Motor neuron (in vitro differentiated cells): ENCODE data around the gene JAG2. TPM values are rescaled to one million over a fixed set of nuclear protein-coding genes. Genes with fewer than 3 reads are reported as not detected.
A peak's percentile ranks its signal among the peaks of the same experiment; 100 is the strongest.

ENCODE experiments used
- ATAC-seq, 8 experiments: fragments of 200-7000 bp; cut with Tn5 transposase; replicated peaks in 6 of 8; 2 replicates each; pipeline ENCODE4 v1.8.0; 2021; ENCODE audit warnings: mild to moderate bottlenecking in 8 of 8, moderate library complexity in 8 of 8
- H3K27ac ChIP-seq, 2 donors: fragments of 250-450 bp; sonication (Bioruptor Pico); 2 replicates each; pipeline ENCODE4 v1.9.0; 2021; ENCODE audit warnings: antibody characterized with exemption in 2 of 2, mild to moderate bottlenecking in 2 of 2, moderate library complexity in 1 of 2
- H3K4me1 ChIP-seq, 2 donors: fragments of 250-450 bp; sonication (Bioruptor Pico); replicated peaks in 1 of 2; 2 replicates each; pipeline ENCODE4 v1.6.1; 2021; ENCODE audit warnings: antibody characterized with exemption in 2 of 2, mild to moderate bottlenecking in 2 of 2, moderate library complexity in 1 of 2
- H3K4me3 ChIP-seq, 5 donors: fragments of 250-450 bp; sonication (Bioruptor Pico); 2 replicates each; pipeline ENCODE4 v1.9.0; 2021; ENCODE audit warnings: antibody characterized with exemption in 5 of 5, mild to moderate bottlenecking in 5 of 5, moderate library complexity in 4 of 5
- WGBS, 10 experiments: fragments of 450-650 bp; shearing (Covaris generic); methylation state at CpG; one replicate each; pipeline ENCODE4 v1.0.0; 2022; 5-methylcytosine and 5-hydroxymethylcytosine counted together
- in situ Hi-C, 9 experiments: fragments of 400-800 bp; cut with MboI; loops; one replicate each; pipeline ENCODE4 v1.15.0; 2021; ENCODE audit warnings: low sequenced_read_pairs in 9 of 9, low pct_unique_long_range_greater_than_20kb in 2 of 9; ENCODE audit not compliant: unreplicated experiment in 9 of 9
- total RNA-seq, 8 experiments: library from RNA; unstranded; fragments of 300-600 nt; gene quantifications; 2 replicates each; pipeline versions ENCODE4 v1.2.3 to v1.2.4, GENCODE V29; 2022

The JAG2 gene
- total RNA-seq, 8 experiments from 2014 or later = 2.9 to 11.4 (median 5.2) TPM

- in situ Hi-C loops = loop anchor here in 1 of 9 experiments (25.0 kb wide), 1 partner anchor 93 kb away; the partner anchor contains the start of gene NUDT14
- peaks cover 2 to 11% of the 10 kb centered on the region in 2 donors for H3K4me1 ChIP-seq
- H3K27ac ChIP-seq = peak overlapping the region in 1 of 2 donors; percentile 83
- ATAC-seq = no peak
- peak overlapping the region; percentile 34 to 55 (median 43) for H3K4me3 ChIP-seq
- WGBS, 10 experiments = 49 to 89% (median 70%) methylated on average over 2 to 10 of the region's 14 CpGs; no CpG with 5 or more reads in 3 of the 10 experiments
These were observed 74.2 kb downstream of the JAG2 start for GRCh38 chr14:105094193-105094907.

DNA sequence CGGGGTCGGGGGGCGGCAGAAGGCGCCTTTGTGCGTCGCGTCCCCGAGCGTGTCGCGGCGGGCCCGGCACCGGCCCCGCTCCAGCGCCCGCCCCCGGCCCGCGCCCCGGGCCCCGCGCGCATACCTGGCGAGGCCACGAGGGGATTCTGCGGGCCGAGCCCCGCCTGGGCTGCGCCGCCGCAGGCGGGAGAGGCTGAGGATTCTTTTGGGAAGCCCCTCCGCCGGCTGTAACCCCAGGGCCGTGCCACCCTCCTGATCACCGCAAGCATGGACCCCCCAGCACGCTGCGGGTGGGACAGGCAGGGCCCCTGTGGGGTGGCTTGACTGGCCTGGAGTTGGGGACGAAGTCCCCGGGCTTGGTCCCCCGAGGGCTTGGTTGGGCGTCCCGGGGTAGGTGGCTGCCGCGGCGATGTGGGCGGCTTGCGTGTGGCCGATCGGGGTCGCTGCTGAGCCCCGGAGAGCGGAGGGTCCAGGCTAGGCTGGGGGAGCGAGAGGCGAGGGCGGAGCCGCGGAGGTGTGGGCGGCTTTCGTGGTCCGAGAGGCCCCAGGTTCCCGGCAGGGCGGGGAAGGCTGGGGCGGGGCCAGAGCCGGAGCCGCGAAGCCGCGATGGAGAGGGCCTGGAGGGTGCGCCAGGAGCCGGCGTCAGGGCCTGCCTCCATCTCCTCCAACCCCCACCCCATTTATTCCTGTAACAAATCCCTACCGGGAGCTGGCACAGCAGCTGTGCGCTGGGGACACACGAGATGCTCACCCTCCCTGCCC, 75.0 kb downstream of the JAG2 start:
- ATAC-seq = peak; percentile 65 to 83 (median 79)
- Histone ChIP-seq H3K27ac (peak overlapping the region; percentile 4 to 83), H3K4me1 (peaks cover 2 to 15% of the 10 kb centered on the region in 2 donors), H3K4me3 (peak overlapping the region; percentile 34 to 55 (median 43))
- WGBS, 10 experiments = 0% methylated on average over 4 of the region's 76 CpGs; no CpG with 5 or more reads in 9 of the 10 experiments
- in situ Hi-C loops = loop anchor here in 1 of 9 experiments (25.0 kb wide), 1 partner anchor 94 kb away; the partner anchor contains the start of gene NUDT14

DNA sequence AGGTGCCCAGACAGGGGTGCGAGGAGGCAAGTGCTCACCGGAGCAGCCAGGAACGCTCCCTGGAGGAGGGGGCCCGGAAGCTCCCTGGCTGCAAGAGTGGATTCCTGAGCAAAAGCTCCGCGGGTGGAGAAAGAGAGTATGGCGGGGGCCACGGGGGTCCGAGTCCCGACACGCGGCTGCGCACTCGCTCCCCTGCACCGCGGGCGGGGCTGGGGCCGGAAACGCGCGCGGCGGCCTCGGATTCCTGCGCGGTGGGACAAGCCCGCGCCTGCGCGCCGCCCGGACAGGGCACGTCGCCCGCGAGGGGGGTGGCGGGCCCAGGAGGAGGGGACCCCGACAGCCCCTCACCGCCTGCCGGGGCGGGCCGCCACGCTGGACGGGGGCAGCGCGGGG, 75.5 kb downstream of the JAG2 start:
- WGBS, 10 experiments = no CpG with 5 or more reads among the region's 46 CpGs
- peak; percentile 6 to 66 (median 53) for ATAC-seq
- H3K4me1 ChIP-seq = peaks cover 8 to 21% of the 10 kb centered on the region in 2 donors
- H3K4me3 ChIP-seq = peak overlapping the region; percentile 34 to 55 (median 43)
- in situ Hi-C loops = loop anchor here in 1 of 9 experiments (25.0 kb wide), 1 partner anchor 94 kb away; the partner anchor contains the start of gene NUDT14
- H3K27ac ChIP-seq = peak overlapping the region; percentile 4 to 83

DNA sequence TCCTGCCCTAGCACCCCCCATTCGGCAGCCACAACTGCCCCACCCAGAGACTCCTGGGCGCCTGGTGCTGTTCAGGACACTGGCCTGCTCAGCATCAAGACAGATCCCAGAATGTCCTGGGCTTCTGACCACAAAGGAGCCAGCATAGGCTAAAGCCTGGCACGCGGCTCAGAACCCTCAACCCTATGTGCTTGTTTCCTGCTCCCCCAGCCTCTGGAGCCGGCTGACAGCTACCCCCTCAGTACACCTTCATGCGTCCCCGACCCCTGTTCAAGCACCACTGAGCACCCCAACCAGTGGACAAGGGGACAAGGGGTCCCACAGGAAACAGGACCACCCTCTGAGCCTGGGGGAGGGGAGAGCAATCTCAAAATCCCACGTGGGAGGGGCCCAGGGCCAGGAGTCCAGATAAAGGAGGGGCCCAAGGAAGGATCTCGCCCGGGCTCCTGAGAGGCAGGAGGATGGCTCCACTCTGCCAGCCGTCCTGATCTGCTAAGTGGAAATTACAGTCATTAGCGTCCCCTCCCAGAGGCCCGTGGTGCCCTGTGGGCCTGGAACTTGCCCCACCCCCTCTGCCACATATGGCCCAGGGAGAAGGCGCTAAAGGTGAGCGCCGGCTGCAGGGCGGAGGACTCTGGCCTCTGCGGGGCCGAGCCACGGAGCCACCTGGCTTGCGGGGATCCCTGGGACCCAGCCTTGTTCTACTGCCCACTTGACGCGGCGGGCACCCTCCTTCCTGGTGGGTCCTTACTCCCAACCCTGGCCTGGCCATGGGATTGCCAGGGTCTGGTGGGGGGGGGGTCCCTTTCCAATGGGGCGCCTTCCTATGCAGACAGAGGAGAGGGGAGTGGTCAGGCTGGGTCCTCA, 76.2 kb downstream of the JAG2 start:
- in situ Hi-C loops = loop anchor here in 1 of 9 experiments (25.0 kb wide), 1 partner anchor 95 kb away; the partner anchor contains the start of gene NUDT14
- Histone ChIP-seq H3K4me3 (peak overlapping the region; percentile 34 to 55 (median 43)), H3K4me1 (peaks cover 10 to 27% of the 10 kb centered on the region in 2 donors), H3K27ac (peak overlapping the region in 1 of 2 donors; percentile 17)
- ATAC-seq = peak in 4 of 8 experiments; percentile 0 to 1 (median 0)
- WGBS, 10 experiments = 20 to 51% (median 40%) methylated on average over 1 to 2 of the region's 25 CpGs; no CpG with 5 or more reads in 7 of the 10 experiments

DNA sequence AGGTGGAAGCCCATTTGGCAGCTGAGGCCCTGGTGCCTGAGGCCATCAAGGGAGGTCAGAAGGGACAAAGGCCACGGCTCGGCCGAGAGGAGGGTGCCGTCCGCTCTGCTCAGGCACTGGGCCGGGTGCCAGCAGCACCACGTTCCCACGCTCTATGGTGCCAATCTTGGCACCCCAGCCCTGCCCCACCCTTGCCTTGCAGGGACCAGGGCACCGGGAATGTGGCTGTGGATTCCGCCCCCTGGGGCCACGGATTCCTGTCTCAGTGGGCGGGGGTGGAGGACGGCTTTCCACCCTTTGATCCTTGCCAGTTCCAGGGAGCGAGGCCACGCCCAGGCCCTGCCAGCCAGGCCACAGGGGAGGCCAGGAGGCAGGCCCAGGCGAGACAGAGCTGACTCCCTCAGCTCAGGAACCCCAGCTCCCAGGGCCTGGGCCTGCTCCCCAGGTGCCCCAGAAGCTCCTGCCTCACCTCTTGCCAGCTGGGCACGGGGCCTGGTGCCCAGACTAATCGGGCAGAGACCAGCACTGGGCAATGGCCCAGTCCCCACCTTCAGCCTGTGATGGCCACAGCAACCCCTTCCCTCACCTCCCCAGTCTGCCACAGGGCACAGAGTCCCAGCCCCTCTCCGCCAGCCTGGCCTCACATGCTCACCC, 76.9 kb downstream of the JAG2 start:
- no peak for ATAC-seq
- in situ Hi-C loops = loop anchor here in 1 of 9 experiments (25.0 kb wide), 1 partner anchor 96 kb away; the partner anchor contains the start of gene NUDT14
- 20 to 93% methylated on average over 2 to 4 of the region's 19 CpGs; no CpG with 5 or more reads in 8 of the 10 experiments for WGBS, 10 experiments

DNA sequence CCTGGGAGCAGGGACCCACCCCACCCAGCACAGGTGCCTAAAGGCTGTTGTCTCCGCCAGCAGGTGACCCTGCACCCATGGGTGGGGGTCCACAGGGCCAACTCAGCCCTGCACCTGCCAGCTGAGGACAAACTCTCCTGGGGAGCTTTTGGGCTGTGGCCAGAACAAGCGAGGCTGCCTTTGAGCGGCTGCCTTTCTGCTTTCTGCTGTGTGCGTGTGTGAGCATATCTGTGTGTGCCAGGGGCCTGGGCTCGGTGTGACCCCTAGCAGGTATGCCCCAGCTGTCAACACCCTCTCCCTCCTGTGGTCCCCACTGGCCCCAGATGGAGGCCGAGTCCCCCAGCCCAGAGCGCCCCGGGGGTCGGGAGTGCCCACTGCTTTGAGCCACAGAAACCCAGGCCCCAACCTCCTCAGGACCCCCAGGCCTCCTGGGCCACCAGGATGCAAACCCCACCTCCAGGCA, 77.5 kb downstream of the JAG2 start:
- H3K27ac ChIP-seq = no peak overlapping the region
- ATAC-seq = no peak
- WGBS, 10 experiments = no CpG with 5 or more reads among the region's 9 CpGs
- H3K4me1 ChIP-seq = peaks cover 10 to 32% of the 10 kb centered on the region in 2 donors
- in situ Hi-C loops = loop anchor here in 1 of 9 experiments (25.0 kb wide), 1 partner anchor 96 kb away; the partner anchor contains the start of gene NUDT14
- H3K4me3 ChIP-seq = no peak overlapping the region

More for the DNA sequence above, 76.9 kb downstream of the JAG2 start:
- Histone ChIP-seq H3K4me1 (peaks cover 10 to 28% of the 10 kb centered on the region in 2 donors), H3K4me3 (no peak overlapping the region), H3K27ac (no peak overlapping the region)

Other genes starting within 250 kb of the JAG2 start
- gene PLD4, start 243.9 kb downstream of the JAG2 start, total RNA-seq = 1 to 10 TPM in 1 of 8 experiments, under 1 TPM in 7; 0.09 to 1.1 (median 0.41) TPM
- gene AHNAK2, start 190.4 kb downstream of the JAG2 start, total RNA-seq = 10 to 100 TPM in 2 of 8 experiments, 1 to 10 TPM in 6; 1.1 to 34.2 (median 1.5) TPM
- 10 to 100 TPM; 10.0 to 22.2 (median 11.9) TPM for gene CLBA1, start 183.0 kb downstream of the JAG2 start, total RNA-seq
- 10 to 100 TPM in 3 of 8 experiments, 1 to 10 TPM in 5; 4.9 to 27.0 (median 5.6) TPM for gene CDCA4, start 147.7 kb downstream of the JAG2 start, total RNA-seq
- gene GPR132, start 103.3 kb downstream of the JAG2 start, total RNA-seq = under 1 TPM in 4 of 8 experiments, not detected in 4; 0.46 to 0.66 (median 0.48) TPM
- gene NUDT14, start 12.5 kb upstream of the JAG2 start, total RNA-seq = 10 to 100 TPM; 11.0 to 26.1 (median 20.8) TPM
- gene BTBD6, start 79.8 kb upstream of the JAG2 start, total RNA-seq = 10 to 100 TPM; 18.8 to 29.3 (median 26.3) TPM
- gene BRF1, start 132.2 kb upstream of the JAG2 start, total RNA-seq = 10 to 100 TPM; 14.4 to 36.3 (median 30.8) TPM
- 10 to 100 TPM; 18.0 to 66.1 (median 49.7) TPM for gene PACS2, start 146.0 kb upstream of the JAG2 start, total RNA-seq
- 1 to 10 TPM in 1 of 8 experiments, under 1 TPM in 7; 0.25 to 1.1 (median 0.88) TPM for gene TEX22, start 229.8 kb upstream of the JAG2 start, total RNA-seq